Astrocyte (in vitro differentiated cells and primary cell): ENCODE measurements around the gene MMEL1.

ENCODE experiments used
- EZH2 ChIP-seq: IDR thresholded peaks from 2 replicates; pipeline ENCODE4 v1.6.1; 2012; ENCODE audit warnings: mild to moderate bottlenecking, low read length, inconsistent platforms; ENCODE audit not compliant: insufficient read depth
- TF ChIP-seq, protein P1 (sequence below): IDR thresholded peaks from 2 replicates; pipeline ENCODE4 v1.5.1; 2011; ENCODE audit warnings: low read depth, mild to moderate bottlenecking, inconsistent platforms, low read length, moderate library complexity; ENCODE audit not compliant: insufficient read depth

DNA sequence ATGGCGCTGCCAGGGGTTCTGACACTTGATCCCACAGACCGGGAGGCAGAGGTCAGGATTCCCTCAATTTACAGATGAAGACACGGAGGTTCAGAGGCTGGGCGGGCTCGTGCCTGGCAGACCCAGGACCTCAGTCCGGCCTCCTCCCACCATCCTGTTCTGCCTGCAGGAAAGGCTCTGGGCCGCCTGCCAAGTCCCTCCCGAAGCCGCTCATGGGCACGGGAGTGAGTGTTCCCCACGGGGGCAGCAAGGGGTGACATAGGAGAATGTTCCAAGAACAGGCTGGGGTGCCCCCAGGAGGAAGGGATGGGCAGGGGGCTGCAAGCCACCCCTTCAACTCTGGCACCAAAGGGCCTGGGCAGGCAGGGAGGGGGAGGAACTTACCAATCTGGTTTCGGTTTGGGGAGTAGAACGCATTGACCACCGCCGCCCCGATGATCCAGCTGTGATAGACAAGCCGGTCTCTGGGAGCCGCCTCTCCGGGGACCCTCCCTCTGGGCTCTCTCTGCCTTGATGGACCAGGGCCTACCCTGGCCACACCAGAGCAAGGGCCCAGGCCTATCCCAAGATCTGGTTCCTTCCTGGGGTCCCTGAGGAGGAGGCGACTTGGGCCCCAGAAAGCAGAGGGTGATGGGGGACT is 38.7 kb downstream of the MMEL1 start:
- TF ChIP-seq, protein P1, sequence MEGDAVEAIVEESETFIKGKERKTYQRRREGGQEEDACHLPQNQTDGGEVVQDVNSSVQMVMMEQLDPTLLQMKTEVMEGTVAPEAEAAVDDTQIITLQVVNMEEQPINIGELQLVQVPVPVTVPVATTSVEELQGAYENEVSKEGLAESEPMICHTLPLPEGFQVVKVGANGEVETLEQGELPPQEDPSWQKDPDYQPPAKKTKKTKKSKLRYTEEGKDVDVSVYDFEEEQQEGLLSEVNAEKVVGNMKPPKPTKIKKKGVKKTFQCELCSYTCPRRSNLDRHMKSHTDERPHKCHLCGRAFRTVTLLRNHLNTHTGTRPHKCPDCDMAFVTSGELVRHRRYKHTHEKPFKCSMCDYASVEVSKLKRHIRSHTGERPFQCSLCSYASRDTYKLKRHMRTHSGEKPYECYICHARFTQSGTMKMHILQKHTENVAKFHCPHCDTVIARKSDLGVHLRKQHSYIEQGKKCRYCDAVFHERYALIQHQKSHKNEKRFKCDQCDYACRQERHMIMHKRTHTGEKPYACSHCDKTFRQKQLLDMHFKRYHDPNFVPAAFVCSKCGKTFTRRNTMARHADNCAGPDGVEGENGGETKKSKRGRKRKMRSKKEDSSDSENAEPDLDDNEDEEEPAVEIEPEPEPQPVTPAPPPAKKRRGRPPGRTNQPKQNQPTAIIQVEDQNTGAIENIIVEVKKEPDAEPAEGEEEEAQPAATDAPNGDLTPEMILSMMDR: no peak
- no peak for TF ChIP-seq EZH2
